Measurements from ENCODE around the gene ETFBKMT.
"Not testable (repeated sequence)": the region's sequence is repeated elsewhere in the genome, so short reads cannot be mapped to it uniquely, and the experiment has no call there.

ETFBKMT gene

DNA sequence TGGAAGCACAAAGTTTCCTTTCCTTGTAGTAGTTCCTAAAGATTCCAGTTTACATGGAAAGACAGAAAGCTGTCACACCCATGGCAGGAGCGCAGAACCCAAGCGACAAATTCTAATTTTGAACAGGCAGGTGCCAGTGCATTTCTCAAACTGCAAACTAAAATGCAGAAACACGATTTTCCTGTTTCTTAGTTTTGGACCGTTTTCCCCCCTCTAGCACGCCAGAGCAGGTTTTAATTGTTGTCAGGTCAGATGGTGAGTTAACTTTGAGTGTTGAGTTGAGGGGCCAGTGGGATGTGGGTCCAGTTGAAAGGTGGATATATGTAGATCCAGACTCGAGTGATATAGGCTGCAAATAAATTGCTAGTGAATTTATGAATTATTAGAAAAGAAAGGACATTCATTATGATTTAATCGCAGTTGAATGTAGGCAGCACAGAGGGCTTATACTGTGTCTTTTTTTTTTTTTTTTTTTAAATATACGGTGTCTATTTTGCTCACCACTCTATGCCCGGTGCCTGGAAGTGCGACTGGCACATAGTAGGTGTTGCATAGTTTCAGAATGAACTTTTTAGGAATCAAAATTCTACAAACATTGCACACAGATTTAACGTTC is 909 bp upstream of the ETFBKMT start:
- DNase-seq: no peak

DNA sequence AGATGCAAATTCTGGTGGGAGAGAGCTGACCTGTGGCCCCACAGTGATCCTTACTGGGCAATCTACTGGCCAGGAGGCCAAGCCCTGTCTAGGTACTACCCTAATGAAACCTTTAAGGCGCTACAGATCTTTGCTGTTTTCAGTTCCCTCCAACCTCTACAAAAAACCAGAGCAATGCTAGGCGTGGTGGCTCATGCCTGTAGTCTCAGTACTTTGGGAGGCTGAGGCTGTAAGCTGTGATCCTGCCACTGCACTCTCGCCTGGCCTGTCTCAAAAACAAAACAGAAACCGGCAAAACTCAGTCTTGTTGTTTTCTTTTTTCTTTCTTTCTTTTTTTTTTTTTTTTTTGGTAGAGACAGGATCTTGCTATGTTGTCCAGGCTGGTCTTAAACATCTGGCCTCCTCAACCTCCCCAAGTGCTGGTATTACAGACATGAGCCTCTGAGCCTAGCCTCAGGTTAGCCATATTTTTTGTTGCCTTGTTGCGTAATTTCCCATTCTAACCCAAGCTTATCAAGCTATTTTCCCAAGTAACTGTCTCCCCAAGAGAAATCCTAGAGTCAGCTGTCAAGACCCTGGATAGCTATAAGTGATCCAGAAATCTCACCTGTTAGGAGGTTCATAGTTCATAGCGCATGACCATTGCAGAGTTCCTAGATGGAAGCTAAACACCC is 2.8 kb downstream of the ETFBKMT start:
- no peak for DNase-seq

DNA sequence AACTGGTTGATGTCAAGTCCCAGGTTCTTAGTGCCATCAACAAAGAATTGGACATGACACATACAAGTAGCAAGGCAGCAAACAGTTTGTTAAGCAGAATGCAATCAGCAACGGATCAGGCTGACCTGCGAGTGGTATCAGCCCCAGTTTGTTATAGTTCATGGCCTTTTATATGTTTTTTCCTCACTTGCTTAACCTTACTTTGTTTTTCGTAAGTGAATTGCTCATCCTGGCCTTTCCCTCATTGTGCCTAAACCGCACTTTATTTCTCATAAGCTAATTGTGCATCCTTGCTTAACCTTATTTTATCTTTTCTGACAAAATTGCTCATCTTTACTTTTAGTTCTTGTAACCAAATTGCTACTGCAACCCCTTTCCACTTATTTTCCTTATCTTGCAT is 4.1 kb downstream of the ETFBKMT start:
- DNase-seq: no peak

DNA sequence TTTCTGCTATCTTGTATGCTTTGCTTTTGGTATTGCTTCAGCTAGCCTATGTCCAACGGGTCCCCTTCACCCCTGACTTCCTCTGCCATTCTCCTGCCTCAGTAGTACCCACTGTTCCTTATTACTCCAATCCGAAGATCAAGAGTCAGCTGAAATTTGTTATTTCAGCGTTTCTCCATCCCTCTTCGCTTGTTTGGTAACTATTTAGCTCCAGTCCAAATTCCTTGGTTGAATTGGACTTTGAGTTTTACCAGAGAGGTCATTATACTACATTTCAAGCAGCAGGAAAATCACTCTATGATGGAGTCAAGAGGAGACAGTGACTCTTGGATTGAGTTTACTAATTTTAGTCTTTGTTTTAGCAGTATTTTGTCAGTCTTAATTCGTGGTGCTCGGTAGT is 4.5 kb downstream of the ETFBKMT start:
- DNase-seq: no peak

DNA sequence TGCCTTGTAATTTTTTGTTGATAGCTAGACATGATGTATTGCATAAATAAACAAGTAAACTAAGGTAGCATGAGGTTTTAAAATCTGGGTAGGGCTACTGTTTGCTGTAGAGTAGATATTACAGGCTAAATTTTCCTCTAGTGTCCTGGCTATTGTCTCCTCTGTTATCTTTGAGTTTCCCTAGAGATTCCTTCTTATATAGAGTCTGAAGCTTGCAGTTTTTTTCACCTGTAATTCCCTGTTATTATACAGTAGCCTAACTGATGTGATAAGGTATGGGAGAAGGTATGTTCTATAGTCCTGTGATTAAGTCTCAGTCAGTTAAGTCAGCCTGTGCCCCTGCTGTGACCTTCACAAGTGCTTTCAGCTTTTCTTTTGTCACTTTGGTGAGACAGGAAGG is 9.5 kb downstream of the ETFBKMT start:
- DNase-seq: no peak

DNA sequence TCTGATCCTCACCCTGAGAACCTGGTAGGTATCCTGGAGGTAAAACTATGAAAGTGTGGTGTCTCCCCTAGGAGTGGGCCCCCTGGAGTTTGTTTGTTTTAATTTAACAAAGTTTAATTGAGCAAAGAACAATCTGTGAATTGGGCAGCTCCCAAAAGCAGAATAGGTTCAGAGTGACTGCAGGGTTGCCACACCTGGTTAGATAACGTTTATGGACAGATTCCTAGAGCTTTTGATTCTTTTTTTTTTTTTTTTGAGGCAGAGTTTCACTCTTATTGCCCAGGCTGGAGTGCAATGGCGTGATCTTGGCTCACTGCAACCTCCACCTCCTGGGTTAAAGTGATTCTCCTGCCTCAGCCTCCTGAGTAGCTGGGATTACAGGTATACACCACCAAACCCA is 10.1 kb downstream of the ETFBKMT start:
- DNase-seq: not testable (repeated sequence)

DNA sequence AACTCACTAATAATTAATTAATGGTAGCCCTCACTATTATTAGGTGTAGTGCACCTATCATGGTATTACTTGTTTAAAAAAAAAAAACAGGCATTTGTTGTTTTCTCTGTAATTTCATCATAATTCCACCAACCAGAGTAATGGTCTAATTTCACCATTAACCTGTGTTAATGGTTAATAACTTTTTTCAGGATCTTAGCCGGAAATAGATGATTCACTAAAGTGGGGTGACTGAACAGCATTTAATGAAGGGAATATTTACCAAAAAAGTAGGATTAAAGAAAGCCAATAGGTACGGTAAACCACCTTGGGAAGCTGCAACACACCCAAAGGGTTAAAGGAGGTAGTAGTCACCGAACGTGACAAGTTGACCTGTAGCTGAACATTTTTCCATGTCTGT is 13.0 kb downstream of the ETFBKMT start:
- DNase-seq: no peak

DNA sequence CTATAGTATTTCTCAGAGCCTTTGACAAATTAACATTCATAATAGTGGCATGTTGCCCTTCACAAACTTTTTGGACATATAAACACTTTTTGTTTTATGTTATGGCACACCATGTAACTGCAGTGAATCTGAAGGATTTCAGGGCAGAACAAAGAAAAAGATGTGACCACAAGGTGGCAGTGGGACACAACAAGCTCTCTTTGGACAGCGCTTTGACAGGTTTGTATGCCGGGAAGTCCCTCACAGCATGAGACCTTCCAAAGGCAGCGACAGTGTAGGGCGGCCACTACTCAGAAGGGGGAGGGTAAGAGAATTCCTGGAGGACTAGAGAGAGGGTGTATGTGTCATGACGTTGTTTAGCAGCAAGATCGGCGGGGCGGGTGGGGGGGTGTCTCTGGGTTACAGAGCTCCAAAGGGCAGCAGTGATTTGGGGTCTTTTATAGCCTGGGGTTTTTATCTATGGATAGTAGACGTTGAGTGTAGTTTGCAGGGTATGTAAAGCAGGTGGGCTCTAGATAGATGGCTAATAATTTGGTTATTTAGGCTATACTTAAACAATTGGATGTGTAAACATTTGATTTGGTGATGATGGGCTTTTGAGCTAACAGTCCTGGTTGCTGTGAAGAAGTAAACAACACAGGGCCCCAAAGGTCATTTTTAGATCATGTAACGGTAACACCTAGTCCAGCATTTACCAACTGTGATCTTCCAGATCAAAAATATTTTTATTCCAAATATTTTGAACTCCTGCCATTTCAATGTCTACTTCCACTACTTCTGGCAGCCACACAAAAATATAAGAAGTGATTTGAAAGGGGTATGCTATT is 22.9 kb downstream of the ETFBKMT start:
- DNase-seq: peak; percentile 1

DNA sequence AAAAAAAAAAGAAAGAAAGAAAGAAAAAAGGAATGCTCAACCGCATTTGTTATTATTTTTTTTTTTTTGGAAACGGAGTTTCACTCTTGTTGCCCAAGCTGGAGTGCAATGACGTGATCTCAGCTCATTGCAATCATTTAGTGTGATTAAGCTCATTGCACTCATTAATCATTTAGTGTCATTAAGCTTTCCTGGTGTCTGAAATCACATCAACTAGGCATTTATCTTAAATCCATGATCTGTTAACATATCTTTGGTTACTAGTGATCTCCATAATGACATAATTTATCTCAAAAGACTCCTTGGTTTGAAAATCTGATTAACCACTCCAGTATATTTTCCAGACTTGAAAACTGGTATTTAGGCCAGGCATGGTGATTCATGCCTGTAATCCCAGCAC is 26.3 kb downstream of the ETFBKMT start:
- DNase-seq: no peak

DNA sequence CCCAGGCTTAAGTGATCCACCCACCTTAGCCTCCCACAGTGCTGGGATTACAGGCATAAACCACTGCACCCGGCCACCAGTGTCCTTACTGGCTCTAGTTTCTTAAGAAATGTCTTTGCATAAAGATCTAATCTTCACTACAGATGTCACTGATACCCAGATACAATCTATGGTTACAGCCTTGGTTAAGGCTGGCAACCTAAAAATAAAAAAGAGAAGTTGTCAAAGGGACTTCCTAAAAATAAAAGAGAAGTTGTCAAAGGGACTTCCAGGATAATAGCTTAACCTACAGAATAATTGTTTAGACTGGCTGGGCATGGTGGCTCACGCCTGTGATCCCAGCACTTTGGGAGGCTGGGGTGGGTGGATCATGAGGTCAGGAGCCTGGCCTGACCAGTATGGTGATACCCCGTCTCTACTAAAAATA is 27.6 kb downstream of the ETFBKMT start:
- DNase-seq: no peak

DNA sequence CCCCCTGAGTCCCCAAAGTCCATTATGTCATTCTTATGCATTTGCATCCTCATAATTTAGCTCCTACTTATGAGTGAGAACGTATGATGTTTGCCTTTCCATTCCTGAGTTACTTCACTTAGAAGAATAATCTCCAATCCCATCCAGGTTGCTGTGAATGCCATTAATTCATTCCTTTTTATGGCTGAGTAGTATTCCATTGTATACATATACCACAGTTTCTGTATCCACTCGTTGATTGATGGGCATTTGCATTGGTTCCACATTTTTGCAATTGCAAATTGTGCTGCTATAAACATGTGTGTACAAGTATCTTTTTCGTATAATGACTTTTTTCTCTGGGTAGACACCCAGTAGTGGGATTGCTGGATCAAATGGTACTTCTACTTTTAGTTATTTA is 30.4 kb downstream of the ETFBKMT start:
- DNase-seq: not testable (repeated sequence)

DNA sequence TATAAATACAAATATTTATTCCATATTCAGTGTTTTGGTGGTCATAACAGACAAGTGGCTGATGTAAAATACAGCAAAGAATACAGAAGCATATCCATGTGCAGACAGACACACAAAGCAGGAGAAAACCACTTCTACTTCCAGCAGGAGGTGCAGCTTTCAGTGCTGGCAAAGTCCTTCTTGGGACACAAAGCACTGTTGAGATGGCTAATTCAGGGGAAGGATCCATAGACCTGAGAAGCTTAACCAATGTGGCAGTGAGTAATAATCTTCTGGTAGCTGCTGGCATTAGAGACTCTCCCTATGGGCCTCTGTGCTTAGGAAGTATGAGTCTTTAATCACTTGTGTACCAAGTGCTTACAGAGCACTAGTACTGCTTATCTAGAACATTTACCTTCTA is 42.6 kb downstream of the ETFBKMT start:
- no peak for DNase-seq

DNA sequence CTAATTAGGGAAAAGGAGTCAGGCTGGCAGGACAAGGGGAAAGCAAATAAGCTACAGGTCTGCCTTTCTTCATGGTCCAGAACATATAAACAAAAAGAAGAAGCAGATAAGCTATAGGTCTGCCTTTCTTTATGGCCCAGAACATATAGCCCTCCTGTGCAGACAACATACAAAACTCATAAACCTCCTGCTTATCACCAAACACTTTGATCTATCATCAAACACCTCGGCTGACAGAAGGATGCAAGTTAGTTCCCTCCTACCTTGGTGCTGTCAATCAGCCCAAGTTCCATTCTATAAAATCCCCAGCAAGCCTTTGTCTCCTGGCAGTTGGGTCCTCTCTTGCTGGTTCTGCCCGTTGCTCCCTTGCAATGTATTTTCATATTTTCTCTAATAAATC is 46.1 kb downstream of the ETFBKMT start:
- no peak for DNase-seq

DNA sequence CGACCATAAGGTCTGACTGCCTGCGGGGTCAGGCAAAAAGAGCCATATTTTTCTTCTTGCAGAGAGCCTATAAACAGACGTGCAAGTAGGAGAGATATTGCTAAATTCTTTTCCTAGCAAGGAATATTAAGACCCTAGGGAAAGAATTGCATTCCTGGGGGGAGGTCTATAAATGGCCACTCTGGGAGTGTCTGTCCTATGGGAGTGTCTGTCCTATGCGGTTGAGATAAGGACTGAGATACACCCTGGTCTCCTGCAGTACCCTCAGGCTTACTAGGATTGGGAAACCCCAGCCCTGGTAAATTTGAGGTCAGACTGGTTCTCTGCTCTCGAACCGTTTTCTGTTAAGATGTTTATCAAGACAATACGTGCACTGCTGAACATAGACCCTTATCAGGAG is 48.6 kb downstream of the ETFBKMT start:
- DNase-seq: not testable (repeated sequence)

DNA sequence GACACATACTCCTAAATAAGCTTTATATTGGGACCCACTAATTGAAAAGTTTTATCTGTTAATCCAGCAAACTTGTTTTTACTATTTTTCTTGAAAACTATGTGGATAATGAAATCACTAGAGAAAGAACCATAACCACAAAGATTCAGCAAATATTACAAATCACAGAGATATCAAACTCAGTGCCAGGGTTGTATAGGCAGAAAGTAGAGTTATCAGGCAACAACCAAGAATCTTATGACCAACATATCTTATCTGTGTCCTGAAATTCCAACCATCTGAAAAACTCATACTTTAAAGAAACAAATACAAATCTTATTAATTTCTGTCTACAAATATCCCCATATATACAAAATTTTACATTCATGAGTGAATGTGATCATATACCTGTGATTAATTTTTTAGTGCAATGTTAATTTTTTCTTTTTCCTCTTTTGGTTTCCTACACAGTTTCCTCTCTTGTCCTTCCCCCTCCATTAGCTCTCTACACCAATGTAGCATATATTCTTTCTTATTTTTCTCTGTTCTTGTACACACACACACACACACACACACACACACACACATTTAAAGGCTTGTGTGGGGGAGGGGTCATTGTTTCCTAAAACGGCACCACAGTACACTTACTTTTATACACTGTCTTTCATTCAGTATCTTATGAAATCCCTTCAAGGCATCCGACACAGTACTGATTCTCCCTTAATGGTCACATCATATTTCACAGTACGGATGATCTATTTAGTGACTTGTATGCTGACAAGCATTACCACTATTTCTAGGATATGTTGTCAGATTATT is 50.7 kb downstream of the ETFBKMT start:
- DNase-seq: no peak

DNA sequence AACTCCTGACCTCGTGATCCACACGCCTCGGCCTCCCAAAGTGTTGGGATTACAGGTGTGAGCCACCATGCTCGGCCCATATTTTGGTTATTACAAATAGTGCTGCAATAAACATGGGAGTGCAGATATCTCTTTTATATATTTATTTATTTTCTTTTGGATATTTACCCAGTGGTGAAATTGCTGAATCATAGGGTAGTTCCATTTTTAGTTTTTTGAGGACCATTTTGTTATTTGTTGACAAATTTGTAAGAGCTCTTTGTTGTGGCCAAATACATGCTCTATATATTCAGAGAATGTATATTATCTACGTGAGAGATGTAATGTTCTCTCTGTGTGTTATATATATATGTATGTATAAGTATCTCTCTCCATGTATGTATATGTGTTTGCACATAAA is 53.4 kb downstream of the ETFBKMT start:
- no peak for DNase-seq

DNA sequence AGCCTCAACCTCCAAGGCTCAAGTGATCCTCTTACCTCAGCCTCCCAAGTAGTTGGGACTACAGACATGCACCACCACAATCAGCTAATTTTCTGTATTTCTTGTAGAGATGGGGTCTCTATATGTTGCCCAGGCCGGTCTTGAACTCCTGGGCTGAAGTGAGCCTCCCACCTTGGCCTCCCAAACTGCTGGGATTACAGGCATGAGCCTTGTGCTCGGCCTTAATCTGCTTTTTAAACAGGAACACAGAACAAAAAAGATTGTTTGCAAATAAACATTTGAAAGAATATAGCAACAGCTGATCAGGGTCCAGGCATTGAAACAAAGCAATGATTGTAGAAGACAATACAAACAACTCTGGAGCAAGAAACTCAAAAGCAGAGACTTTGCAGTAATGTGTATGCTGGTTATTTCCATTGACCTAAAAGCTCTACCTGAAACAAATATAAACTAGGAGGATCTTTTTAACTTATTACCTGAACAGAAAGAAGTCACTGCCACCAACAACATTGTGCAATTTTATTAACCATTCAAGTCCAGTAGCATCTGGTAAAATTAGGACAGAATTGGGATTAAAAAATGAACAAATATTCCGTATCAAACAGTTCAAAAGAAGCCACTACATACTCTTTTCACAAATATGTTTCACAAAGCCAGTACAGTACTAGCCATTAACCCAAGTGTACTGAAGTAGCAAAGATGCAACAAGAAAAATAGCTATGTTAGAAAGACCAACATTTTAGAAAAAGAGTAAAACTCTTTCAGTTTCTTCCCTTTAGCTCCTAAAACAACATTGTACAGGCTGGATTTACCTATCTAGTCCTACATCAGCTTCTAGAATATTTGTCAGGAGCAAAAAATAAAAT is 55.2 kb downstream of the ETFBKMT start:
- DNase-seq: no peak

DNA sequence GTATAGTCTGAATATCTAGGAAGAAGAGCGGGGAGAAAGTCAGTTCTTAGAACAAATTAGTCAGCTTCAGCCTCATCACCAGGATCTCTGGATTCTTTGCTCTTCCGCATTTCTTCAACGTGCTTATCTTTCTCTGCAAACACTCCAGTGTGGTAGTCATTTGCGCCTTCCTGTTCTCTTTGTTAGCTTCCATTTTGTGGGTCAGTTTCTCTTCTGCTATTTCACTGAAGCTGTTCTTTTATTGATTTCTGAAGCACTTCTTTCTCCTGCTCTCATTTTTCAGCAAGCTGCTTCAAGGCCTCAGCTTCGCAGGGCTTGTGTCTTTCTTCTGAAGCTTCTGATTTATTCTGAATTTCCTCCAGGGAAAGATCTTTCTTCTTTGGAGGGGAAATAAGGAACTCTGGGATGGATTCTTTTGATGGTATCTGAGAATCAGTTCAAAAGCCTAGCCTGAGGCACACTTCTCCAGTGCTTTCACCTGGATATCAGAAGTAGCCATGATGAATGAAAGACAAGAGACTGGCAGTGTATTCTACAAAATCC is 55.9 kb downstream of the ETFBKMT start:
- no peak for DNase-seq

DNA sequence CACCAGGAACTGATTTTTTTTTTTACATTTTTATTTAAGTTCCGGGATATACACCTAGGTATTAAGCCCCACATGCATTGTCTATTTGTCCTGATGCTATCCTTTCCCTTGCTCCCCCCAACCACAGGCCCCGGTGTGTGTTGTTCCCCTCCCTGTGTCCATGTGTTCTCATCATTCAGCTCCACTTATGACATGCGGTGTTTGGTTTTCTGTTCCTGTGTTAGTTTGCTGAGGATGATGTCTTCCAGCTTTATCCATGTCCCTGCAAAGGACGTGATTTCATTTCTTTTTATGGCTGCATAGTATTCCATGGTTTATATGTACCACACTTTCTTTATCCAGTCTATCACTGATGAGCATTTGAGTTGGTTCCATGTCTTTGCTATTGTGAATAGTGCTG is 57.5 kb downstream of the ETFBKMT start:
- DNase-seq: not testable (repeated sequence)

DNA sequence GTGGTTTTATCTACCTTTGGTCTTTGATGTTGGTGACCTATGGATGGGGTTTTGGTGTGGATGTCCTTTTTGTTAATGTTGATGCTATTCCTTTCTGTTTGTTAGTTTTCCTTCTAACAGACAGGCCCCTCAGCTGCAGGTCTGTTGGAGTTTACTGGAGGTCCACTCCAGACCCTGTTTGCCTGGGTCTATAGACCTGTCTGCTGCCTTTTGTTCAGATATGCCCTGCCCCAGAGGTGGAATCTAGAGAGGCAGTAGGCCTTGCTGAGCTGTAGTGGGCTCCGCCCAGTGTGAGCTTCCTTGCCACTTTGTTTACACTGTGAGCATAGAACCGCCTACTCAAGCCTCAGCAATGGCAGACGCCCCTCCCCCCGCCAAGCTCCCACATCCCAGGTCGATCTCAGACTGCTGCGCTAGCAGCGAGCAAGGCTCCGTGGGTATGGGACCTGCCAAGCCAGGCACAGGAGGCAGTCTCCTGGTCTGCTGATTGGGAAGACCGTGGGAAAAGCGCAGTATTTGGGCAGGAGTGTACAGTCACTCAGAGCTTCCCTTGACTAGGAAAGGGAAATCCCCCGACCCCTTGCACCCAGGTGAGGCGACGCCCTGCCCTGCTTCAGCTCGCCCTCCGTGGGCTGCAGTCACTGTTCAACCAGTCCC is 59.2 kb downstream of the ETFBKMT start:
- DNase-seq: not testable (repeated sequence)

DNA sequence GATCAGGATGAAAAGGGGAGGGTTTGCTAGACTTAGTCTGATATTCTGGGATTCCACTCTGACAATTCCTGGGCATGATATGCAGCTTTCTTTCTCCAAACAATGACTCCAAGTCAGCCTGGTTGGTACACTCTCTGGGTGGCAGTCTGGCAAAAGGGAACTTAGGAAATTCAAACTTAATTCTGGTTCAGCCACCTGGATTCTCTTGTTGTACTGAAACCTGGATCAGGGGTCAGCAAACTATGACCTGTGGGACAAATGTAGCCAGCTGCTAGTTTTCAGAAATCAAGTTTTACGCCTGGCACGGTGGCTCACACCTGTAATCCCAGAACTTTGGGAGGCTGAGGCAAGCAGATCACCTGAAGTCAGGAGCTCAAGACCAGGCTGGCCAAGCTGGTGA is 63.1 kb downstream of the ETFBKMT start:
- DNase-seq: no peak

All from NCI-H1417 treated with DMSO at 0.1 percent for 48 hours (cell line).